Measurements from ENCODE around the gene ZP1.

ZP1 gene

GRCh38 chr11:60854140-60854846, 13.0 kb upstream of the ZP1 start (continued):
- no peak for TF ChIP-seq ZNF2 (tag by site-specific recombination; IDR thresholded peaks at IDR 0.05)

- Histone ChIP-seq H3K9me3 (ENCODE audit: control insufficient read depth, insufficient read depth, low read depth, low read length) (no peaks in the 10 kb centered on the region), H3K4me3 (ENCODE audit: low read depth, low read length) (no peak overlapping the region), H3K27ac (ENCODE audit: extremely low read depth, low read depth, low read length) (no peak overlapping the region), H3K4me1 (ENCODE audit: control insufficient read depth, insufficient read depth, low read length) (no peaks in the 10 kb centered on the region), H3K36me3 (ENCODE audit: control insufficient read depth in 2 of 2, insufficient read depth in 1 of 2, low read length in 2 of 2) (peaks cover 0 to 20% of the 10 kb centered on the region in 2 experiments; a peak in 1 of 3 replicates)
- ChIA-PET POLR2A (interaction anchor here (1.8 kb wide), 1 partner anchor 16 kb away, joined by 4 read pairs; no protein-coding TSS in a partner anchor), CTCF (interaction anchor here (0.6 to 2.4 kb wide), 4 partner anchors 24 to 425 kb away, joined by 3 to 7 read pairs (median 4); no protein-coding TSS in a partner anchor)
- no peak for TF ChIP-seq RBAK (tag by site-specific recombination; IDR thresholded peaks at IDR 0.05)
- no peak for TF ChIP-seq ZFP37 (tag by site-specific recombination; IDR thresholded peaks at IDR 0.05)
- TF ChIP-seq ZNF324 (tag by site-specific recombination; IDR thresholded peaks at IDR 0.05) = no peak
- TF ChIP-seq ZNF610 (tag by site-specific recombination; IDR thresholded peaks at IDR 0.05; ENCODE audit: borderline replicate concordance) = no peak
- TF ChIP-seq ZNF155 (tag by site-specific recombination; IDR thresholded peaks at IDR 0.05) = no peak
- TF ChIP-seq ZNF114 (tag by site-specific recombination; IDR thresholded peaks at IDR 0.05) = no peak
- TF ChIP-seq ZBTB1 (tag by site-specific recombination; IDR thresholded peaks at IDR 0.05) = no peak
- no peak for TF ChIP-seq ZNF133 (tag by site-specific recombination; IDR thresholded peaks at IDR 0.05)
- TF ChIP-seq ZNF239 (tag by site-specific recombination; IDR thresholded peaks at IDR 0.05) = no peak
- TF ChIP-seq ZNF391 (tag by site-specific recombination; IDR thresholded peaks at IDR 0.05; ENCODE audit: borderline replicate concordance, low read depth) = no peak
- TF ChIP-seq ZNF513 (tag by site-specific recombination; IDR thresholded peaks at IDR 0.05) = no peak
- TF ChIP-seq ZNF132 (tag by site-specific recombination; IDR thresholded peaks at IDR 0.05; ENCODE audit: borderline replicate concordance) = no peak
- no peak for TF ChIP-seq ZEB2 (tag by site-specific recombination; IDR thresholded peaks at IDR 0.05)
- no peak for TF ChIP-seq ZNF530 (tag by site-specific recombination; IDR thresholded peaks at IDR 0.05; ENCODE audit: low read depth)
- TF ChIP-seq ZNF157 (tag by site-specific recombination; IDR thresholded peaks at IDR 0.05) = no peak
- TF ChIP-seq ZNF311 (tag by site-specific recombination; IDR thresholded peaks at IDR 0.05; ENCODE audit: borderline replicate concordance) = no peak
- TF ChIP-seq ZNF830 (tag by site-specific recombination; IDR thresholded peaks at IDR 0.05; ENCODE audit: low read depth) = no peak
Observed at GRCh38 chr11:60854847-60855725, 12.3 kb upstream of the ZP1 start.

- ChIA-PET POLR2A (interaction anchor here (1.8 kb wide), 1 partner anchor 15 kb away, joined by 4 read pairs; no protein-coding TSS in a partner anchor), CTCF (interaction anchor here (1.4 to 2.4 kb wide), 2 partner anchors 25 to 32 kb away, joined by 4 to 7 read pairs; no protein-coding TSS in a partner anchor)
- Histone ChIP-seq H3K4me1 (ENCODE audit: control insufficient read depth, insufficient read depth, low read length) (no peaks in the 10 kb centered on the region), H3K36me3 (ENCODE audit: control insufficient read depth in 2 of 2, insufficient read depth in 1 of 2, low read length in 2 of 2) (peaks cover 0 to 11% of the 10 kb centered on the region in 2 experiments; a peak in 1 of 3 replicates), H3K4me3 (ENCODE audit: low read depth, low read length) (no peak within 1 kb of the TSS), H3K9me3 (ENCODE audit: control insufficient read depth, insufficient read depth, low read depth, low read length) (no peaks in the 10 kb centered on the region), H3K27ac (ENCODE audit: extremely low read depth, low read depth, low read length) (no peak within 1 kb of the TSS)
- TF ChIP-seq ZNF510 (tag by site-specific recombination; IDR thresholded peaks at IDR 0.05; ENCODE audit: insufficient replicate concordance) (no peak), ZNF549 (tag by site-specific recombination; IDR thresholded peaks at IDR 0.05) (no peak), GLI4 (tag by site-specific recombination; IDR thresholded peaks at IDR 0.05) (no peak), ZNF837 (tag by site-specific recombination; IDR thresholded peaks at IDR 0.05) (no peak), FEZF1 (tag by site-specific recombination; IDR thresholded peaks at IDR 0.05) (no peak), PRDM4 (tag by site-specific recombination; IDR thresholded peaks at IDR 0.05) (no peak), GFI1B (tag by site-specific recombination; IDR thresholded peaks at IDR 0.05) (no peak), ZNF341 (tag by site-specific recombination; IDR thresholded peaks at IDR 0.05; ENCODE audit: low read depth) (no peak), ZNF350 (tag by site-specific recombination; IDR thresholded peaks at IDR 0.05) (no peak), ZNF223 (tag by site-specific recombination; IDR thresholded peaks at IDR 0.05) (no peak)
Observed at GRCh38 chr11:60855726-60856633, 11.4 kb upstream of the ZP1 start, which contains the start of gene PTGDR2. Gene PTGDR2 (minus strand): TSS chr11:60855950. CDS start chr11:60853722, 2,228 bp downstream.

All from HEK293 (cell line).